Epithelial cell of proximal tubule (primary cell): Measurements from ENCODE around the gene FBXO46. TPM values are rescaled to one million over a fixed set of nuclear protein-coding genes. Genes with fewer than 3 reads are reported as not detected.
"Not testable (repeated sequence)": the region's sequence is repeated elsewhere in the genome, so short reads cannot be mapped to it uniquely, and the experiment has no call there.

Source experiments
- DNase-seq: peaks from one replicate; pipeline ENCODE4 v3.0.0-alpha.2; 2011; ENCODE audit warnings: low read depth
- H3K4me3 ChIP-seq: 2 replicates; pipeline ENCODE4 v1.5.1; 2011; ENCODE audit warnings: low read depth, mild to moderate bottlenecking, low read length
- total RNA-seq: library from RNA; depleted of rRNA; stranded (reverse); fragments of >200 nt; gene quantifications from 2 replicates; pipeline ENCODE4 v1.2.3, GENCODE V29; 2015
- TF ChIP-seq, protein P1 (sequence below): conservative IDR thresholded peaks from 2 replicates; pipeline ENCODE4 v1.5.1; 2012; ENCODE audit warnings: low read depth, mild to moderate bottlenecking, low read length

FBXO46 gene
- total RNA-seq, 1 donor from 2014 or later = 6.6 TPM

GRCh38 chr19:45746866-45747265 lies 16.2 kb upstream of the FBXO46 start:
- H3K4me3 ChIP-seq = no peak overlapping the region
- TF ChIP-seq, protein P1, sequence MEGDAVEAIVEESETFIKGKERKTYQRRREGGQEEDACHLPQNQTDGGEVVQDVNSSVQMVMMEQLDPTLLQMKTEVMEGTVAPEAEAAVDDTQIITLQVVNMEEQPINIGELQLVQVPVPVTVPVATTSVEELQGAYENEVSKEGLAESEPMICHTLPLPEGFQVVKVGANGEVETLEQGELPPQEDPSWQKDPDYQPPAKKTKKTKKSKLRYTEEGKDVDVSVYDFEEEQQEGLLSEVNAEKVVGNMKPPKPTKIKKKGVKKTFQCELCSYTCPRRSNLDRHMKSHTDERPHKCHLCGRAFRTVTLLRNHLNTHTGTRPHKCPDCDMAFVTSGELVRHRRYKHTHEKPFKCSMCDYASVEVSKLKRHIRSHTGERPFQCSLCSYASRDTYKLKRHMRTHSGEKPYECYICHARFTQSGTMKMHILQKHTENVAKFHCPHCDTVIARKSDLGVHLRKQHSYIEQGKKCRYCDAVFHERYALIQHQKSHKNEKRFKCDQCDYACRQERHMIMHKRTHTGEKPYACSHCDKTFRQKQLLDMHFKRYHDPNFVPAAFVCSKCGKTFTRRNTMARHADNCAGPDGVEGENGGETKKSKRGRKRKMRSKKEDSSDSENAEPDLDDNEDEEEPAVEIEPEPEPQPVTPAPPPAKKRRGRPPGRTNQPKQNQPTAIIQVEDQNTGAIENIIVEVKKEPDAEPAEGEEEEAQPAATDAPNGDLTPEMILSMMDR = no peak
- DNase-seq = no peak

GRCh38 chr19:45745606-45746005 lies 14.9 kb upstream of the FBXO46 start:
- no peak overlapping the region for H3K4me3 ChIP-seq
- DNase-seq = no peak
- TF ChIP-seq, protein P1 = no peak

GRCh38 chr19:45742969-45743368 lies 12.3 kb upstream of the FBXO46 start:
- H3K4me3 ChIP-seq = no peak overlapping the region
- TF ChIP-seq, protein P1 = no peak
- no peak for DNase-seq

DNA sequence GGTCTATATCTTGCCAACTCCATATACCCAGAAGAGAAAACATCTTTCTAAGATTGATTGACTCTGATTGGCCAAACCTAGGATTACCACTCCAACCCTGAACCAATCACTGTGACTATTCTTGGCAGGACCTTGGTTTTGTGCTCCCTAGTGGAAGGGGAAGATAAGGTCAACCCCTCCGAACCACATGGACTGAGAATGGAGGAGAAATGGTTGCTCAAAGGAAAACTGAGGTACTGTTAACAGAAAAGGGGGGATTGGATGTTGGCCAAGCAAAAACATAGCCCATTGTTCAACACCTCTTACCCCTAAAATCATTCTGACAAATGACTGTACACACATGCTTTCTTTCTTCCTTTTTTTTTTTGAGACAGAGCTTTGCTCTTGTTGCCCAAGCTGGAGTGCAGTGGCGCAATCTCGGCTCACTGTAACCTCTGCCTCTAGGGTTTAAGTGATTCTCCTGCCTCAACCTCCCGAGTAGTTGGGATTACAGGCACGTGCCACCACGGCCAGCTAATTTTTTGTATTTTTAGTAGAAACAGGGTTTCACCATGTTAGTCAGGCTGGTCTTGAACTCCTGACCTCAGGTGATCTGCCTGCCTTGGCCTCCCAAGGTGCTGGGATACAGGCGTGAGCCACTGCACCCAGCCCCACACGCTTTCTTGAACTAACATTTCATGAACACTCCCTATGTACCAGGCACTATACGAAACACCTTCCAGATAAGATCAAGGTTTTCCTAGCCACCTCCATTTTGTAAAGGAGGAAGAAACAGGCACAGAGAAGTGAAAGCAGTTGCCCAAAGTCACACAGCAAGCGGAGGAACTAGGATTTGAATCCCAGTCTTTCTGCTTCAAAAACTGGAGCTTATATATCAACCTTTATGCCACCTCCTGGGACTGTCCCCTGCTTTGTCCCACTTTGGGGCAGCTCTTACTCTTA lies 9.1 kb upstream of the FBXO46 start:
- H3K4me3 ChIP-seq = no peak overlapping the region
- DNase-seq = no peak
- TF ChIP-seq, protein P1 = no peak

DNA sequence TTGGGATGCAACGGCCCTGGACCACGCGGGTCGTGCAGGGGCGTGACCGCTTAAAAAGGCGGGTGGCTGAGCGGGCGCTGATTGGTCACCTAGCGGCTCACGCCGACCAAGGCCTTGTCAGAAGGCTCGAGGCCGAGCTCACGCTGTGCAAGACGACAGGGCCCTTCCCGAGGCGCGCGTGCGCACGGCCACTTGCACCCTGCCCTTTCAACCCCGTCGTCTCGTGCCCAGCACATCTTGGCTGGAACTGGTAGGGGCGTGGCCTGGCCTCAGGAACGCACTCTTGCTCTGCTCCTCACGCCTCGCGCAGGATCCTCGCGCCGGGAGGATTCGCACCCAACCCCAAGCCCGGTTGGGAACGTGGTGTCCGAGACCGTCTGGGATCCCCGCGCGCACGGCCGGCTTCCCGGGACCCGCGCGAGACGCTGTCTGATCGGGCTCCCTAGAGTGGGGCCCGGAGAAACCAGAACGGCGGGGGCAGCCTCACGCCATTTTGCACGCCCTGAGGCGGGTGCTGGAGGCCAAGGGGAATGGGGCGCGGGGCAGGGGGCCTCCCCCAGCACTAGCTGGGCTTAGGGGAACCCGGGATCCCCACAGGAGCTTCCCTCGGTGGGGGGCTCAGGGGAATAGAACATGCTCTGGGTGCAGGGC lies 2.6 kb upstream of the FBXO46 start, which contains the start of gene MEIOSIN:
Gene MEIOSIN, plus strand, starts transcription at position 280 of the 651 bp plus-strand sequence. CDS start 1,938 bp downstream, outside the sequence.
- no peak within 1 kb of the TSS for H3K4me3 ChIP-seq
- no peak for DNase-seq
- TF ChIP-seq, protein P1 = no peak

DNA sequence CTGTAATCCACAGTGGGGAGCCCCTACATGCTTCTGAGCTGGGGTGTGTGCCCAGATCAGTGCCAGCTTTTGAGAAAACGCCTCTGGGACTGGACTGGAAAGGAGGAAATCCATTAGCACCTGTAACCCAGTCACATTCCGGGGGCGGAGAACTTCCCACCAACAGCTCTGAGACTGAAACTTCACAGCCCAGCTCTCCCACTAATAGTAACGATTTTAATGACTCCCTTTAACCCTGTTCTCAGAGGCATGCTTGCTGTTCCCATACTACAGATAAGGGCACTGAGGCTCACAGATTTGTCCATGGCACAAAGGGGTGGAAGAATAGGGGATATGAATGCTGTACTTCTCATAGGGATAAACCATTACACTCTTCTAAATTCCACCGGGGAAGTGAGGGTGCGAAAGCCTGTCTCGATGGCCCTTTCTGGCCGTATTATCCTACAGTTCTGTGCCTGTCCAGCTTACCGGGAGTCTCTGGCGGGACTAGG lies 851 bp downstream of the FBXO46 start:
- TF ChIP-seq, protein P1 = no peak
- no peak for DNase-seq
- peak overlapping the region; percentile 95 for H3K4me3 ChIP-seq

DNA sequence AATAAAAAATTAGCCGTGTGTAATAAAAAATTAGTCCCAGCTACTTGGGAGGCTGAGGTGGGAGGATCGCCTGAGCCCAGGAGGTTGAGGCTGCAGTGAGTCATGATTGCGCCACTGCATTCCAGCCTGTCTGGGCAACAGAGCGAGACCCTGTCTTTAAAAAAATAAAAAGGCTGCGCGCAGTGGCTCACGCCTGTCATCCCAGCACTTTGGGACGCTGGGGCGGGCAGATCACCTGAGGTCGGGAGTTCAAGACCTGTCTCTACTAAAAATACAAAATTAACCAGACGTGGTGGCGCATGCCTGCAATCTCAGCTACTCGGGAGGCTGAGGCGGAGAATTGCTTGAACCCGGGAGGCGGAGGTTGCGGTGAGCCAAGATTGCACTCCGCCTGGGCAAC lies 2.0 kb downstream of the FBXO46 start:
- not testable (repeated sequence) for H3K4me3 ChIP-seq, DNase-seq

DNA sequence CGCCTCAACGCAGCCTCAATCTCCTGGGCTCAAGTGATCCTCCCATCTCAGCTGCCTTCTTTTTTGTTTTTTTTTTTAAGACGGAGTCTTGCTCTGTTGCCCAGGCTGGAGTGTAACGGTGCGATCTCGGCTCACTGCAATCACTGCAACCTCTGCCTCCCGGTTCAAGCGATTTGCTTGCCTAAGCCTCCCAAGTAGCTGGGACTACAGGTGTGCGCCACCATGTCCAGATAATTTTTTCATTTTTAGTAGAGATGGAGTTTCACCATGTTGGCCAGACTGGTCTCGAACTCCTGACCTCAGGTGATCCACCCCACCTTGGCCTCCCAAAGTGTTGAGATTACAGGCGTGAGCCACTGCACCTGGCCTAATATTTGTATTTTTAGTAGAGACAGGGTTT lies 10.6 kb downstream of the FBXO46 start:
- not testable (repeated sequence) for H3K4me3 ChIP-seq, DNase-seq
